ENCODE data around the gene WWOX.

WWOX gene

GRCh38 chr16:78751601-78752000 lies 652.1 kb downstream of the WWOX start:
- DNase-seq = no peak

GRCh38 chr16:78754713-78755112 lies 655.3 kb downstream of the WWOX start:
- no peak for DNase-seq

DNA sequence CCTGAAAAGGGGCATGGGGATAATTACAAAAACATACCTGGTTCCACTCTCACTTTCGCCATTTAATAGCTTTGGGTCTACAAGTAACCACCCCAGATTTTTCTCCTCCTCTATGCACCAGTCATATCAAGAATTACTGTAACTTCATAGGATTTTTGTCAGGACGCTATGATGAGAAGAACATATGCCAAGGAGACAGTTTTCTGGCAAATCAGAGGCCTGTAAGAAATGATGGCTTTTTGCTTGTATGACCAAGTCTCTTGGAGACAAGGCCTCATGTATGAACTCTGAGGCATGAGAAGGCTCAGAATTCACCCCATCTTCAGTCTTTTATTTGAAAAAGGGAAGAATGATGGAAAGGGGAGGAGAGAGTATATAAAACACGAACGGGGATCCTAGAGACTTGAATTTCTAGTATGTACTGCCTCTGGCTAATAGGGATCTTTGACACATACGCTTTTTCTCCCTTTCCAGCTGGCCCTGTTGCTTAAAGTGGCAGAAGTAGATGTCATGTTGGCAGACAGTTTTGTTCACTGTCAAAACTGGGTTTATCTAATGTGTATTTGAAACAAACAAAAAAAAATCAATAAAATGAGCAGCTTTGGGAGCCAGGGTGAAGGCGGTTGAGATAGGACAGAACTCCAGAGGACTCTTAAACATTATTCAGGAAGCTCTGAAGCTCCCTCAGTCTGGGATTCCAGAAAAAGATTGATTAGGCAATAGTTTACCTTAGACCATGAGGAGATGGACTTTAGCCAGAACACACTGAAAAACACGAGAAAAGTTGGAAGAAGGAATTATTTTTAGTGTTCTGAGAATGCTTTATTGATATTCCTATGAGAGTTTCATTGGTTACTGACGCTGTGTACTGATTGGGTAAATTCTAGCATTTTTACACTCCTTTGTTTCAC lies 656.6 kb downstream of the WWOX start:
- DNase-seq = no peak

GRCh38 chr16:78759596-78759995 lies 660.1 kb downstream of the WWOX start:
- DNase-seq = no peak

DNA sequence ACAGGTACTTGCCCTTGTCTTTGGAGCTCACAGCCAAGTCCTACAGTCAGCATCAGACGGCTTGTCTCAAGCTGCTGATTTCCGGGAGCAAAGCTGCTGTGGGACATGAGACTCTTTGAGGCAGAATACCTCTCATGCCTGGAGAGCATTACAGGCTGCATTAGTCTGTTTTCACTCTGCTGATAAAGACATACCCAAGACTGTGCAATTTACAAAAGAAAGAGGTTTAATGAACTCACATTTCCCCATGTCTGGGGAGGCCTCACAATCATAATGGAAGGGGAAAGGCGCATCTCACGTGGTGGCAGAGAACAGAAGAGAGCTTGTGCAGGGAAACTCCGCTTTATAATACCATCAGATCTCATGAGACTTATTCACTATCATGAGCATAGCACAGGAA lies 661.2 kb downstream of the WWOX start:
- no peak for DNase-seq

GRCh38 chr16:78761427-78761826 lies 662.0 kb downstream of the WWOX start:
- no peak for DNase-seq

- no peak for DNase-seq
Measured at GRCh38 chr16:78762222-78762621, 662.8 kb downstream of the WWOX start.

DNA sequence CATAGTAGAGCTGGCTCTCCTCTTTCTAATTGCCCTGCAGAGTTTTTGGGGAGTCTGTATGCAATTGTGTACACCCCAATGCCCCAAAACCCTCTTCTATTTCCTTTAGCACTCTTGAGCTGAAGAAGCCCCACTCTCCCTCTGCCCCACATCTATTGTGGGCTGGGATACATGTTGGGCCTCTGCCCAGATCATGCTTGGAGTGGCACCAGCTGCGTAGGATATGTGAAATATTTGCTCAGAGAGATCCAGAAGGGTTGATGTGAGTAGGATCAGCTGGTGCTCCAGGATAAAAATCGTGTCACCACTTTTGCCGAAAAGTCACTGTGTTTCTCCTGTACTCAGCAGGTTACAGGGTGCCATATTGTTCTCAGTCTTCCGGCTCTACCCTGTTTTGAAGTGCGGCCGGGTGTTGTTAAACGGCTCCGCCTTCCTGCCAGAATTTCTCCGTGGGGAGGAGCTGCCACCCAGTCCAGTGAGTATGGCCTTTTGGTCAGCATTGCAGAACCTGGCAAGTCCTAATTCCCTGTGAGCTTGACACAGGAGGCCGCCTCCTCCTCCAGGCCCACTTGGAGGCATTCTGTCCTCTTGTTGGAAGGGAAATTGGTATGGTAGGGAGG lies 664.5 kb downstream of the WWOX start:
- DNase-seq = no peak

GRCh38 chr16:78764478-78764877 lies 665.0 kb downstream of the WWOX start:
- no peak for DNase-seq

GRCh38 chr16:78768226-78768625 lies 668.8 kb downstream of the WWOX start:
- no peak for DNase-seq

- DNase-seq = no peak
Measured at GRCh38 chr16:78768718-78769117, 669.3 kb downstream of the WWOX start.

- DNase-seq = peak; percentile 15
Measured at GRCh38 chr16:78770353-78771091, 671.1 kb downstream of the WWOX start.

- DNase-seq = no peak
Measured at GRCh38 chr16:78773291-78773702, 673.8 kb downstream of the WWOX start.

- no peak for DNase-seq
Measured at GRCh38 chr16:78773706-78774105, 674.3 kb downstream of the WWOX start.

GRCh38 chr16:78775161-78775561 lies 675.7 kb downstream of the WWOX start:
- DNase-seq = no peak

DNA sequence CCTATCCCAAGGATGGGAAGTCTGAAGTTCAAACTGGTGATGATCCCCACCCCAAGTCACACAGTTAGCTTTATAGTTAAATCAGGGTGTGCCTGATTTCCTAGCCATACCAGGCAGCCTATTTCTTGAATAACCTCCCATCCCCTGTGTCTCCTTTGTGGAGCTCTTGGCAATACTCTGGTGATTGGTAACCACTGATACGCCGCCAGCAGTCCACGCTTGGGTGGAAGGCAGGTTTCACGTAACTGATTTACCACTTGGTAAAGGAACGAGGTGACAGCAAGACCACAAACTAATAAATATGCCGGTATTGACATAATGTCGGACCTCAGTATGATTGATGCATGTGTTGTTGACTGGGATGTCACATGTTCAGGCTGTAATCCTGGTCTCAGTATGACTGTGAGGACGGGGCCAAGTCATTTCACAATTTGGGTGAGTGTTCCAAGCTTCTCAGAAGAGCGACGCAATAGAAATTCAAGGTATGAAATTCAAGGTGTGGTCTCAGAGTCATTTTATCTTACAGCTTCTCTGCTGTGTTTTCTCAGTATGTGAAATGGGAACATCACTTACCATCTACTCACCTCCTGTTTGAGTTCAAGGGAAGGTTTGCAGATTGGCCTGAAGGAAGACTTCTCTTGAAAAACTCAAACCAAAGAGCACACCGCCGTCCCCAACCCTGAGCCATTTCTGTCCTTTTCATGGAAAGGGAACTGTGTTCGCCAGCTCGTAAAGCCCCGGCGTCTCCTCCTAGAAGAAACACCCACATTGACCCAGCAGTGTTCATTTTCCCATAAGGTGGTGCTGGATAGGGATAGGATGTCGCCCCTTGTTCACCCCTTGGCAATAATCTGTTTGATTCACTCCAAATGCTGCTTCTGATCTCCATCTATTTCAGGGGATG lies 678.9 kb downstream of the WWOX start:
- no peak for DNase-seq

- no peak for DNase-seq
Measured at GRCh38 chr16:78780808-78781207, 681.4 kb downstream of the WWOX start.

GRCh38 chr16:78782572-78782971 lies 683.1 kb downstream of the WWOX start:
- no peak for DNase-seq

GRCh38 chr16:78783570-78784079 lies 684.2 kb downstream of the WWOX start:
- DNase-seq = no peak

- no peak for DNase-seq
Measured at GRCh38 chr16:78784771-78785170, 685.3 kb downstream of the WWOX start.

- DNase-seq = no peak
Measured at GRCh38 chr16:78785218-78785617, 685.8 kb downstream of the WWOX start.

DNA sequence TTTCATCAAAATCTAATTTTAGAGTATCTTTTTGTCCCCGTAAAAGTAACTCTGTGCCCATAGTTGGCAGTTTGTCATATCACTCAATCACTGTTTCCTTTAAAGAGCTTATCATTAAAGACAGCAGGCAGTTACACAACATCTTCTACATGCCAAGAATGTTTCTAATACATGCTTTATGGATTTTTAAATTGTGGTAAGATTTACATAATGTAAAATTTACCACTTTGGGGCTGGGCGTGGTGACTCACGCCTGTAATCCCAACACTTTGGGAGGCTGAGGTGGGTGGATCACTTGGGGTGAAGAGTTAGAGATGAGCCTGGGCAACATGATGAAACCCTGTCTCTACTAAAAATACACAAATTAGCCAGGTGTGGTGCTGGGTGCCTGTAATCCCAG lies 687.2 kb downstream of the WWOX start:
- no peak for DNase-seq

Measured in NCI-H524 treated with DMSO at 0.1 percent for 48 hours (cell line).